ENCODE results near the gene CCNE1.
A peak's percentile ranks its signal among the peaks of the same experiment; 100 is the strongest.

CCNE1 gene

GRCh38 chr19:29861574-29861973, 49.8 kb downstream of the CCNE1 start:
- no peak for DNase-seq (ENCODE audit: low read depth)
- H3K4me3 ChIP-seq (replicated peaks; ENCODE audit: low read depth, low read length) = no peak overlapping the region
- TF ChIP-seq, protein P1, sequence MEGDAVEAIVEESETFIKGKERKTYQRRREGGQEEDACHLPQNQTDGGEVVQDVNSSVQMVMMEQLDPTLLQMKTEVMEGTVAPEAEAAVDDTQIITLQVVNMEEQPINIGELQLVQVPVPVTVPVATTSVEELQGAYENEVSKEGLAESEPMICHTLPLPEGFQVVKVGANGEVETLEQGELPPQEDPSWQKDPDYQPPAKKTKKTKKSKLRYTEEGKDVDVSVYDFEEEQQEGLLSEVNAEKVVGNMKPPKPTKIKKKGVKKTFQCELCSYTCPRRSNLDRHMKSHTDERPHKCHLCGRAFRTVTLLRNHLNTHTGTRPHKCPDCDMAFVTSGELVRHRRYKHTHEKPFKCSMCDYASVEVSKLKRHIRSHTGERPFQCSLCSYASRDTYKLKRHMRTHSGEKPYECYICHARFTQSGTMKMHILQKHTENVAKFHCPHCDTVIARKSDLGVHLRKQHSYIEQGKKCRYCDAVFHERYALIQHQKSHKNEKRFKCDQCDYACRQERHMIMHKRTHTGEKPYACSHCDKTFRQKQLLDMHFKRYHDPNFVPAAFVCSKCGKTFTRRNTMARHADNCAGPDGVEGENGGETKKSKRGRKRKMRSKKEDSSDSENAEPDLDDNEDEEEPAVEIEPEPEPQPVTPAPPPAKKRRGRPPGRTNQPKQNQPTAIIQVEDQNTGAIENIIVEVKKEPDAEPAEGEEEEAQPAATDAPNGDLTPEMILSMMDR (IDR thresholded peaks at IDR 0.05; ENCODE audit: low read length, missing control alignments) = no peak

GRCh38 chr19:29866011-29866410, 54.2 kb downstream of the CCNE1 start:
- H3K4me3 ChIP-seq (replicated peaks; ENCODE audit: low read depth, low read length) = no peak overlapping the region
- no peak for DNase-seq (ENCODE audit: low read depth)
- TF ChIP-seq, protein P1 (IDR thresholded peaks at IDR 0.05; ENCODE audit: low read length, missing control alignments) = no peak

- DNase-seq (ENCODE audit: low read depth) = no peak
- TF ChIP-seq, protein P1 (IDR thresholded peaks at IDR 0.05; ENCODE audit: low read length, missing control alignments) = no peak
These were observed 56.2 kb downstream of the CCNE1 start for GRCh38 chr19:29867984-29868383.

DNA sequence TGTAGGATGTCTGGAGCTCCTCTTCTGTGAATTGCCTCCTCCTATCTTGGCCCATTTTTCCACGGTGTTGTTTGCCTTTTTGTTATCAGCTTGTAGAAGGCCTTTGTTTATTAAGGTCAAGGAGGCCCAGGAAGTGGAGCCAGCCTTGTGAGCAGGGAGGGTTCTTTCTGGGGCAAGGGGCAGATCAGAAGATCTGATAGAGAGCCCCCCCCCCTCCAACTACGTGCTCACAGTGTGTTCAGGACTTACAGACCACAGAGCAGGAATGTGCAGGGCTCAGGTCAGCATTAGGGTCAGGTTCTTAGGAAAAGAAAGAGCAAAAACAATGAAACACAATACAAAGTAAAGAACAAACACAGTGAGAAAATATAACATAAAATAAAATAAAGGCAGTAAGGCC, 59.4 kb downstream of the CCNE1 start:
- DNase-seq (ENCODE audit: low read depth) = no peak
- TF ChIP-seq, protein P1 (IDR thresholded peaks at IDR 0.05; ENCODE audit: low read length, missing control alignments) = no peak
- H3K4me3 ChIP-seq (replicated peaks; ENCODE audit: low read depth, low read length) = no peak overlapping the region

More at GRCh38 chr19:29867984-29868383, 56.2 kb downstream of the CCNE1 start:
- H3K4me3 ChIP-seq (replicated peaks; ENCODE audit: low read depth, low read length) = no peak overlapping the region

DNA sequence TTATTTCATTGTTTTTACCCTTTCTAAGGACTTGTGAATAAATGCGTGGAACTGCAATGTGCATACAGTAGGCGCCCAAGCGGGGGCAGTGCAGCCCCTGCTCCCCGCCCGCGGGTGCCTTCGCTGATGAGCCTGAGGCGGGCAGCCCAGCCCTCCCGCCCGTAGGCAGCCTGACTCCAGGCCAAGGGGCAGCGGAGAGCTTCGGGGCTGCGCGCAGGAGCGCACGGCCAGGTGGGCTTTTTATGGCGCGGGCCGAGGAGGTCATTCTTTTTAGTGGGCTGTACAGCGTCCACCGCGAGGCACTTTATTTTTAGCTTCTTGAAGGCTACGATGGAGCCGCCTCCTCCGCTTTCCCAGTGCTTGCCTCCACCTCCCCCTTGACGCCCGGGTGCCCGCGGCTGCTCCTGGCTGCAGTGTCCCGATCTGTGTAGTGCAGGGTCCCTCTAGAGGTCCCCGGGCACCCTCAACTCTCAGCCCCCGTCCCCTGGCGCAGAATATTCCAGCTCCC, 60.5 kb downstream of the CCNE1 start:
- no peak overlapping the region for H3K4me3 ChIP-seq (replicated peaks; ENCODE audit: low read depth, low read length)
- TF ChIP-seq, protein P1 (IDR thresholded peaks at IDR 0.05; ENCODE audit: low read length, missing control alignments) = peak; percentile 8
- DNase-seq (ENCODE audit: low read depth) = peak; percentile 28

- TF ChIP-seq, protein P1 (IDR thresholded peaks at IDR 0.05; ENCODE audit: low read length, missing control alignments) = peak; percentile 31
- peak; percentile 13 for DNase-seq (ENCODE audit: low read depth)
- H3K4me3 ChIP-seq (replicated peaks; ENCODE audit: low read depth, low read length) = peak overlapping the region; percentile 27
These were observed 61.4 kb downstream of the CCNE1 start for GRCh38 chr19:29873024-29873800.
